GM21423 (cell line): ENCODE measurements around the gene CRCP.

ENCODE experiments used
- ATAC-seq: cut with Tn5 transposase; IDR thresholded peaks from one replicate; pipeline ENCODE4 v1.9.1; 2021; ENCODE audit warnings: mild to moderate bottlenecking, moderate library complexity; ENCODE audit not compliant: unreplicated experiment

The CRCP gene

GRCh38 chr7:66187905-66188304 is 73.3 kb downstream of the CRCP start:
- ATAC-seq, result no peak

DNA sequence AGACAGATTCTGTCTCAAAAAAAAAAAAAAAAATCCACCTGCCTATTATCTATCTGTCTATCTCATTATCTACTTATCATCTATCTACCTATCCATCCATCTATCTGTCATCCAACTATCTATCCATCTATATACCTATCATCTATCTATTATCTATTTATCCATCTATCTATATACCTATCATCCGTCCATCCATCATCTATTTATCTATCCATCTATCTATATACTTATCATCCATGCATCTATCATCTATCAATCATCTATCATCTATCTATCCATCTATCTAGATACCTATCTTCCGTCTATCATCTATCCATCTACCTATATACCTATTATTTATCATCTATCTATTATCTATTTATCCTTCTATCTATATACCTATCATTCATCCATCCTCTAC is 74.0 kb downstream of the CRCP start:
- no peak for ATAC-seq

DNA sequence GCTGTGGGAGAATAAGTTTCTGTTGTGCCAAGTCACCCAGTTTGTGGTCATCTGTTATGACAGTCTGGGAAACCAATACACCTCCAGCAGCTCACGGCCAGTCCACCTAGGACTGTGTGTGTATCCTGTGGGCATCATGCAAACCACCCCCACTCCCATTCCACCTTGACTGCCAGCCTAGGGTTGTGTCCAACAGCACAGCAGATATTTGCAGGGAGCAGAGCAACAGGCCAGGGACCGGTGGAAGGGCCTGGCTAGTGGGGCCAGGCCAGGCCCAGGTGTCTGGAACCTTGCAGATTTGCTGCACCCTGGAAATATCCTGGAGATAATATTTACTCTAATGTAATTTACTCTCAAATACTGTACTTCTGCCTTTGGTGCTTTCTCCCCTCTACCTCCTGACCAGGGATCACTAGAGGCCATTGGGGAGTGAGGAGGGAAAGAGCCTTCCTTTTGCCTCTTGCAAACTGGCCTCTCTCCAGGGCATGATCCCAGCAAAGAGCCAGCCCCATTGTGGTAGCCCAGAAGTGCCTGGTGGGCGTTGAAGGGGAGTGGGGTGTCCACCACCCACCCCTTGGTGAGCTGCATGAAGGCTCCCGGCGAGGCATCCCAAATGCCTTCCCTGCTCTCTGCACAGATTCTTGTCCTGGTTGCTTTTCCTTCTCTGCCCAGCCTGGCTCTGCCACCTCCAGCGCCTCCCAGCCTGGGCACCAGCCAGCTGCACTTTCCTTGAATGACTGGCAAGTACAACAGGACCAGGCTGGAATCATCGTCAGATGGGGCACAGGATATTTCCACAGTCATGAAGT is 75.3 kb downstream of the CRCP start:
- ATAC-seq, result no peak

- ATAC-seq, result no peak
Observed at GRCh38 chr7:66190504-66190857, 75.8 kb downstream of the CRCP start.

DNA sequence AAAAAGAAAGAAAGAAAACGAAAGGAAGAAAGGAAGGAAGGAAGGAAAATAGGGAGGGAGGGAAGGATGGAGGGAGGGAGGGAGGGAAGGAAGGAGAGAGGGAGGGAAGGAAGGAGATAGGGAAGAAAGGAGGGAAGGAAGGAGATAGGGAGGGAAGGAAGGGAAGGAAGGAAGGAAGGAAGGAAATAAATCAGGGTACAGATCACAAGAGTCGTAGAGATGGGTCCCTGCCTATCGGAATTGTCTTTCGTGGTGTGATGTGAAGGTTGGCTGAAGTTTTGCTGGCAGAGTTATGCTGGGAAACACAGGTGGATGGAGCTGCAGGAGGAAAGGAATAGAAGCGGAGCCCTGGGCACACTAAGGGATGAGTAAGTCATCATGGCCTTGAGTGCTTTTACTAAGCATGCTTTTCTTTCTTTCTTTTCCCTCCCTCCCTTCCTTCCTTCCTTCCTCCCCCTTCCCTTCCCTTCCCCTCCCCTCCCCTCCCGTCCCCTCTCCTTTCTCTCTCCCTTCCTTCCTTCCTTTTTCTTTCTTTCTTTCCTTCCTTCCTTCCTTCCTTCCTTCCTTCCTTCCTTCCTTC is 78.6 kb downstream of the CRCP start:
- no peak for ATAC-seq

DNA sequence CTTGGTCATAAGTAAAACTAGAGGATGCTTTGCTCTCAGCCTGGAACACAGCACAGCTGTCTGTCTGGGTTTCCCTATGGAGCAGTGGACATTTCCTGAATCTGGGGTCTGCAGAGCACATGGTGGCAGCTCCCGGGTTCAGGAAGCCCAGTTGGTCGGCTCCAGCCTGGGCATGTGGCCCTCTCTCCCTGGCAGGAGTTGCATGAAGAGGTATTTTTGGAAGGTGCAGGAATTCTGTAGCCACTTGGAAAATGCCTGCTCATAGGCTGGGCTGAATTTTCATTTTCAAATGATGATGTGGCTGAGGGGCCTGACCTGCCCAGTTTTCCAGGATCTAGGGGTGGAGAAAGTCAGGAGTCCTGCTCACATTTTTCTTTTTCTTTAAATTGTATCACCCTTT is 83.8 kb downstream of the CRCP start:
- no peak for ATAC-seq

GRCh38 chr7:66198956-66199355 is 84.3 kb downstream of the CRCP start:
- no peak for ATAC-seq

GRCh38 chr7:66202441-66202840 is 87.8 kb downstream of the CRCP start:
- no peak for ATAC-seq
